ENCODE results near the gene PLEKHH2. TPM values are rescaled to one million over a fixed set of nuclear protein-coding genes. Genes with fewer than 3 reads are reported as not detected.

The PLEKHH2 gene
- total and polyA plus RNA-seq, 11 donors, result 0.10 to 6.5 (median 1.2) TPM

DNA sequence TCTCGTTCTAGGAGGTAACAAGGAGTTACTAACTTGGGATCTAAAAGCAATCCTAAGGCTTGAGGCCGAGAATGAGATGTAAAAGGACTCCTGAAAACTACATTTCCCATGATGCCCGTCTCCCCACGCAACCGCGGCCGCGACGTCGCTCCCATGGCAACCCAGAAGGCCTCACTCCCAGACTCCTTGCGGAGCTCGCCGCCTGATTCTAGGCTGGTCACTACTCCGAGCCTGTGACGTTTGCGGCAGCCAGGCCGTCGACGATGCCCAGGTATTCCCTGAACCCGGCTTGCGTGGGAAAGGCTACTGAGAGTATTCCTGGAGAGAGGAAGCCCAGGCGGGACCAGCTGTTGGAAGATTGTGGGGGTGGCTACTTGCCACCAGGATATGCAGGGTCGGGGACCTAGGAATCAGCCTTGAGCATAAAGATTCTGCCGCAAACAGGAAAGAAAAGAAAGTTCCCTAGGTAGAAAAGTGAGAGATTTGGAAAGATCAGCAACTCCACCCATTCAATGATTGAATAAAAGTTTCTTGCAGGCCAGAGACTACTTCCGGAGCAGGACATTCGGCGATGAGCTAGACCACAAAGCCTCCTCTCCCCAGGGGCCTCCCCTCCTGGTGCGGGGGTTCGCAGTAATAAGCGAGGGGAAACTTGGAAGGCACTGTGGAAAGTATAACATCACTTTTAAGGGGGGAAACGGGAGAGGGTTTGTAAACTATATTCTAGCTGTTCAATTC is 137.0 kb downstream of the PLEKHH2 start, which contains the start of gene DYNC2LI1:
Gene DYNC2LI1, plus strand, starts transcription at position 164 of the 738 bp plus-strand sequence. Its CDS starts 100 bp downstream, at position 264.
- TF ChIP-seq POLR2A (IDR thresholded peaks at IDR 0.05) (peak in 1 of 2 donors; percentile 38), CTCF (IDR thresholded peaks at IDR 0.05) (no peak)
- intact Hi-C loops (cut with DNase I), result loop anchor here in 1 of 10 donors (10.0 kb wide), 1 partner anchor 159 kb away; no protein-coding TSS in a partner anchor
- WGBS, 4 donors, result 0 to 1% (median 0%) methylated on average over 22 to 31 of the region's 31 CpGs
- Histone ChIP-seq H3K27ac (peak within 1 kb of the TSS in 11 of 12 donors; percentile 53 to 88 (median 80)), H3K36me3 (peaks cover 0 to 22% (median 6%) of the 10 kb centered on the region in 9 donors), H3K4me3 (peak within 1 kb of the TSS; percentile 56 to 89 (median 72)), H3K4me1 (peaks cover 0 to 14% (median 5%) of the 10 kb centered on the region in 12 donors), H3K9me3 (no peaks in the 10 kb centered on the region), H3K27me3 (no peaks in the 10 kb centered on the region)
- ATAC-seq, result peak; percentile 97 to 100 (median 99)
- DNase-seq, result peak; percentile 89 to 94 (median 92)

DNA sequence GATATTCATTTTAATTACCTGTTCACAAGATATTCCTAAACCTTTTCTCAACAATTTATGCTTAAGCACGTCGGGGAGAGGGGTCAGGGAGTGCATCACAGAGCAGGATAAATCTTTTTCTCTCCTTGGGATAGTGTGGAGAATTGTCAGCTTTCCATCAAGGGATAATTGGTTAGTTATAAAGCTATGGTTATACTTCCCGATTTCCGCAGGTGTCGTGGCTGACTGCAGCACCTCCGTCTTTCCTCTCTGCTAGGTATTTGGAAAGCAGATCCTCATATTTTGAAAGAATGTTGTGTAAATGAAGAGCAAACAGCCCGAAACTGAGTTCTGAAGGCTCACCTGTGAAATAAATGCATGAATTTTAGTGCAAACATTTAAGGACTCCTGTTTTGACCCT is 137.6 kb downstream of the PLEKHH2 start:
- TF ChIP-seq POLR2A (IDR thresholded peaks at IDR 0.05) (no peak), CTCF (IDR thresholded peaks at IDR 0.05) (no peak)
- no peaks in the 10 kb centered on the region for H3K9me3 ChIP-seq
- peak overlapping the region; percentile 56 to 89 (median 72) for H3K4me3 ChIP-seq
- peaks cover 0 to 27% (median 6%) of the 10 kb centered on the region in 9 donors for H3K36me3 ChIP-seq
- no peak for DNase-seq
- peak overlapping the region in 11 of 12 donors; percentile 53 to 88 (median 80) for H3K27ac ChIP-seq
- H3K4me1 ChIP-seq, result peaks cover 0 to 14% (median 5%) of the 10 kb centered on the region in 12 donors
- 47 to 49% (median 48%) methylated on average over 7 of the region's 7 CpGs for WGBS, 4 donors
- H3K27me3 ChIP-seq, result no peaks in the 10 kb centered on the region
- ATAC-seq, result no peak
- intact Hi-C loops (cut with DNase I), result loop anchor here in 1 of 10 donors (10.0 kb wide), 1 partner anchor 160 kb away; no protein-coding TSS in a partner anchor

GRCh38 chr2:43776324-43776723 is 139.3 kb downstream of the PLEKHH2 start:
- Histone ChIP-seq H3K4me1 (peaks cover 0 to 14% (median 5%) of the 10 kb centered on the region in 12 donors), H3K27ac (no peak overlapping the region), H3K4me3 (no peak overlapping the region), H3K36me3 (peaks cover 0 to 35% (median 6%) of the 10 kb centered on the region in 9 donors), H3K27me3 (no peaks in the 10 kb centered on the region), H3K9me3 (no peaks in the 10 kb centered on the region)
- intact Hi-C loops (cut with DNase I), result loop anchor here in 1 of 10 donors (10.0 kb wide), 1 partner anchor 162 kb away; no protein-coding TSS in a partner anchor
- DNase-seq (no peak), ATAC-seq (no peak)
- WGBS, 4 donors, result 70 to 86% (median 77%) methylated on average over 1 of the region's 1 CpG
- TF ChIP-seq POLR2A (IDR thresholded peaks at IDR 0.05), result no peak
- no peak for TF ChIP-seq CTCF (IDR thresholded peaks at IDR 0.05)

GRCh38 chr2:43777306-43777926 is 140.4 kb downstream of the PLEKHH2 start:
- Histone ChIP-seq H3K36me3 (peaks cover 0 to 35% (median 6%) of the 10 kb centered on the region in 9 donors), H3K9me3 (no peaks in the 10 kb centered on the region), H3K4me1 (peaks cover 0 to 14% (median 5%) of the 10 kb centered on the region in 12 donors), H3K27ac (no peak overlapping the region), H3K27me3 (no peaks in the 10 kb centered on the region), H3K4me3 (no peak overlapping the region)
- ATAC-seq, result no peak
- no peak for DNase-seq
- intact Hi-C loops (cut with DNase I), result loop anchor here in 1 of 10 donors (10.0 kb wide), 1 partner anchor 163 kb away; no protein-coding TSS in a partner anchor
- no peak for TF ChIP-seq CTCF (IDR thresholded peaks at IDR 0.05)
- no peak for TF ChIP-seq POLR2A (IDR thresholded peaks at IDR 0.05)
- WGBS, 4 donors, result 94 to 97% (median 96%) methylated on average over 8 of the region's 8 CpGs
